ENCODE results near the gene DGKE.

The DGKE gene

GRCh38 chr17:56833809-56834379 lies at the start of gene DGKE, which contains the start of gene C17orf67:
DGKE (plus strand) TSS chr17:56834151; CDS start chr17:56834796, 645 bp downstream.
C17orf67 (minus strand) TSS chr17:56833920; CDS start chr17:56815810, 18,110 bp downstream.
- peak; percentile 98 for DNase-seq (ENCODE audit: low spot score)
- H3K27me3 ChIP-seq (ENCODE audit: insufficient read depth, poor library complexity, severe bottlenecking), result no peaks in the 10 kb centered on the region
- H3K9me3 ChIP-seq (ENCODE audit: severe bottlenecking), result no peaks in the 10 kb centered on the region
- H3K4me3 ChIP-seq (ENCODE audit: severe bottlenecking), result peak within 1 kb of the TSS; percentile 59
- peaks cover 9% of the 10 kb centered on the region for H3K36me3 ChIP-seq (ENCODE audit: low read depth)
- peak within 1 kb of the TSS; percentile 50 for H3K27ac ChIP-seq (ENCODE audit: poor library complexity, severe bottlenecking)
- no peak for TF ChIP-seq CTCF (IDR thresholded peaks at IDR 0.05; ENCODE audit: poor library complexity, severe bottlenecking)
- H3K4me1 ChIP-seq (ENCODE audit: insufficient read depth, poor library complexity, severe bottlenecking), result peaks cover 21% of the 10 kb centered on the region
- ATAC-seq (ENCODE audit: low read depth), result peak; percentile 83

- Histone ChIP-seq H3K36me3 (ENCODE audit: low read depth) (no peaks in the 10 kb centered on the region), H3K4me3 (ENCODE audit: severe bottlenecking) (no peak overlapping the region), H3K4me1 (ENCODE audit: insufficient read depth, poor library complexity, severe bottlenecking) (peaks cover 32% of the 10 kb centered on the region), H3K27ac (ENCODE audit: poor library complexity, severe bottlenecking) (peak overlapping the region; percentile 85), H3K27me3 (ENCODE audit: insufficient read depth, poor library complexity, severe bottlenecking) (no peaks in the 10 kb centered on the region), H3K9me3 (ENCODE audit: severe bottlenecking) (no peaks in the 10 kb centered on the region)
- DNase-seq (ENCODE audit: low spot score) (no peak), ATAC-seq (ENCODE audit: low read depth) (peak; percentile 53)
- no peak for TF ChIP-seq CTCF (IDR thresholded peaks at IDR 0.05; ENCODE audit: poor library complexity, severe bottlenecking)
Measured at GRCh38 chr17:56785405-56785804, 48.5 kb upstream of the DGKE start.

GRCh38 chr17:56785997-56786680 lies 47.8 kb upstream of the DGKE start:
- no peak for TF ChIP-seq CTCF (IDR thresholded peaks at IDR 0.05; ENCODE audit: poor library complexity, severe bottlenecking)
- ATAC-seq (ENCODE audit: low read depth) (no peak), DNase-seq (ENCODE audit: low spot score) (no peak)
- Histone ChIP-seq H3K36me3 (ENCODE audit: low read depth) (no peaks in the 10 kb centered on the region), H3K4me1 (ENCODE audit: insufficient read depth, poor library complexity, severe bottlenecking) (peaks cover 32% of the 10 kb centered on the region), H3K27ac (ENCODE audit: poor library complexity, severe bottlenecking) (peak overlapping the region; percentile 85), H3K27me3 (ENCODE audit: insufficient read depth, poor library complexity, severe bottlenecking) (no peaks in the 10 kb centered on the region), H3K9me3 (ENCODE audit: severe bottlenecking) (no peaks in the 10 kb centered on the region), H3K4me3 (ENCODE audit: severe bottlenecking) (no peak overlapping the region)

GRCh38 chr17:56786989-56787482 lies 46.9 kb upstream of the DGKE start:
- Histone ChIP-seq H3K4me1 (ENCODE audit: insufficient read depth, poor library complexity, severe bottlenecking) (peaks cover 32% of the 10 kb centered on the region), H3K36me3 (ENCODE audit: low read depth) (no peaks in the 10 kb centered on the region), H3K9me3 (ENCODE audit: severe bottlenecking) (no peaks in the 10 kb centered on the region), H3K27me3 (ENCODE audit: insufficient read depth, poor library complexity, severe bottlenecking) (no peaks in the 10 kb centered on the region), H3K27ac (ENCODE audit: poor library complexity, severe bottlenecking) (peak overlapping the region; percentile 85), H3K4me3 (ENCODE audit: severe bottlenecking) (no peak overlapping the region)
- ATAC-seq (ENCODE audit: low read depth) (peak; percentile 97), DNase-seq (ENCODE audit: low spot score) (peak; percentile 87)
- TF ChIP-seq CTCF (IDR thresholded peaks at IDR 0.05; ENCODE audit: poor library complexity, severe bottlenecking), result no peak

GRCh38 chr17:56792267-56792666 lies 41.7 kb upstream of the DGKE start:
- DNase-seq (ENCODE audit: low spot score) (no peak), ATAC-seq (ENCODE audit: low read depth) (no peak)
- H3K27ac ChIP-seq (ENCODE audit: poor library complexity, severe bottlenecking), result no peak overlapping the region
- H3K9me3 ChIP-seq (ENCODE audit: severe bottlenecking), result no peaks in the 10 kb centered on the region
- H3K36me3 ChIP-seq (ENCODE audit: low read depth), result no peaks in the 10 kb centered on the region
- TF ChIP-seq CTCF (IDR thresholded peaks at IDR 0.05; ENCODE audit: poor library complexity, severe bottlenecking), result no peak
- H3K4me3 ChIP-seq (ENCODE audit: severe bottlenecking), result no peak overlapping the region
- H3K27me3 ChIP-seq (ENCODE audit: insufficient read depth, poor library complexity, severe bottlenecking), result no peaks in the 10 kb centered on the region
- peaks cover 5% of the 10 kb centered on the region for H3K4me1 ChIP-seq (ENCODE audit: insufficient read depth, poor library complexity, severe bottlenecking)
